NCI-H2107 (cell line): Measurements from ENCODE around the gene THUMPD1.
"Not testable (repeated sequence)": the region's sequence is repeated elsewhere in the genome, so short reads cannot be mapped to it uniquely, and the experiment has no call there.

Experiments used
- DNase-seq: peaks from one replicate; lab custom pipeline; 2025; lab: John Stamatoyannopoulos, UW

Gene THUMPD1

DNA sequence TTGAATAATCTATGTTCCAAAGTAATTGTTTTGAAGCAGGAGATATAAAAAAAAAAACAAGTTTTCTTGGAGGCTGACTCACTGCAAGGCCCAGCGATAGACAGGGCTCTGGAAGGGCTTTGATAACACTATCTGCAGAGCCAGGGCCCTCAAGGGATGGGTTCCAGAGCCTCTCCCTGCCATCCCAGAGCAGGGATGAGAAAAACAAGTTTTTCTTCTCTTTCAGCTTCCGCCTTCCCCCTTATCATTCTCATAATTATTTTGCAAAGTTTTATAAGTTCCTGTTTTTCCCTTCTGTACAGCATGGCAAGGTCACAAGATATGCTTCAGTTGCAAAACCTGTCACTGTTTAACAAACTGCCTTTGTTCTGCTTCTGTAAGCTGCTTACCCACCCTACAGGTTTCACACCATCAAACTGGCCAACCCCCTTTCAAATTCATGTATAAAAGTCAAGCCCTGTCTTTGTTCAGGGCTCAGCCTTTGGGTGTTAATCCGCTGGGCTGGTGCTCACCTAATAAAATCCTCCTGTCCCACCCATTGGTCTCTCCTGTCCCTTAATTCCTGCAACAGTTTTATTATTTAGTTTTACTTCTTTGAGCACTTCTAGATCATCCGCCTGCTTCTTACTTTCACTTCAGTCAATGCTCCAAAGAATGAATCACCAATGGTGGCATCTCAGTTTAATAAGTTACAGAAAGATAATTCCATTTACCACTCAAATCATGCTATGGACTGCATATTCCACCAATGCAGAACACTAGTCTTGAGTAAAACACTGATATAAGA, 5.6 kb upstream of the THUMPD1 start:
- DNase-seq: no peak

DNA sequence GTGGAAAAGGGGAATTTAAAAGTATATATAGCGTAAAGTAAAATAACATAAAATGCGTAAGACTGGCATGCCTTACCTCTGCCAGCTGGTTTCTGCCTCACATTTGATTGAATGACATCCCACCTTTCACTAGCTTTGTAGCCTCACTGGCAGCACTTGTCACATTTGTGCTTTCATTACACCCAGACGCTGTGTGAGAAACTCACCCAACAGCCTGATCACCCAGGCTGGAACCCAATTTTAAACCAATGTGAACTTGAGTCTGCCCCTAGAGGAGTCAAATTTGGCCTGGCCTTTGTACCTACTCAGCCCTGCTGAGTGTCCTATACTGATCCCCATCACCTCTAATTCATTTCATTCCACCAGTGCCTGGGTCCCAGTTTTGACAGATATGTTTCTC, 4.8 kb upstream of the THUMPD1 start:
- no peak for DNase-seq

DNA sequence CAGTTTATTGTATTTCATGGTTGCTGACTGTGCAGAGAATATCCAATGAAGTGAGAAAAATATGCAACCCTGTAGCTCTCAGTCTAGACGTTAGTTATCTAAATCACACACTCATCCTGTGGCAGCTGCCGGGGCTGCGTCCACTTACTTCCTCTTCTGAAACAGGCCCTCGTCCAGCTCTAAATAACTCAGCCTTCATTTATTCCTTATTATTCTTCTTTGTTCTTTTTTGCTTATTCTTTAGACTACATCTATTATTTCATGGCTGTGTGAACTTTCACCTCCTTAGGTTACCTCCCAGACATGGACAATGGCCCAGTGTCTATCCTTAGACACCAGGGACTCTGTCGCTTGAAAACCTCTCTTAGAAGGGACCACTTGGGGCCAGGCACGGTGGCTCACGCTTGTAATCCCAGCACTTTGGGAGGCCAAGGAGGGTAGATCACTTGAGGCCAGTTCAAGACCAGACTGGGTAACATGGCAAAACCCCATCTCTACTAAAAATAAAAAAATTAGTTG, 3.4 kb upstream of the THUMPD1 start:
- no peak for DNase-seq

DNA sequence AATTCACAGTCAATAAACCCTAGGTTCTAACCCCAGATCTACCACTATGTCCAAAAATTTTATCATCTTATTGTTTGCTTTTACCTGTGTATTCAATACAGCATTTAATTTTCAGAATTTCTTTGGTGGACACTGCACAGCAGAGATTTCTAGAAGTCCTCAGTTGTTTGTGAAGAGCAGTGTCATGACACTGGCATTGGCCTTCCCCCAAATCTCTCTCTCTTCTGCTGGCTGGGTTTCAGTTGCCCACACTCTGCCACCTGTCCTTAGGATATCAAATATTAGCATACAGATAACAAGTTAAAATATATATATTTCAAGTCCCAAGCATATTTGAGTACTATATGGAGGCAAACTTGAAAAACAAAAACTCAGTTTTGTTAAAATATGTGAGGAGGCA, 2.0 kb upstream of the THUMPD1 start:
- DNase-seq: no peak

DNA sequence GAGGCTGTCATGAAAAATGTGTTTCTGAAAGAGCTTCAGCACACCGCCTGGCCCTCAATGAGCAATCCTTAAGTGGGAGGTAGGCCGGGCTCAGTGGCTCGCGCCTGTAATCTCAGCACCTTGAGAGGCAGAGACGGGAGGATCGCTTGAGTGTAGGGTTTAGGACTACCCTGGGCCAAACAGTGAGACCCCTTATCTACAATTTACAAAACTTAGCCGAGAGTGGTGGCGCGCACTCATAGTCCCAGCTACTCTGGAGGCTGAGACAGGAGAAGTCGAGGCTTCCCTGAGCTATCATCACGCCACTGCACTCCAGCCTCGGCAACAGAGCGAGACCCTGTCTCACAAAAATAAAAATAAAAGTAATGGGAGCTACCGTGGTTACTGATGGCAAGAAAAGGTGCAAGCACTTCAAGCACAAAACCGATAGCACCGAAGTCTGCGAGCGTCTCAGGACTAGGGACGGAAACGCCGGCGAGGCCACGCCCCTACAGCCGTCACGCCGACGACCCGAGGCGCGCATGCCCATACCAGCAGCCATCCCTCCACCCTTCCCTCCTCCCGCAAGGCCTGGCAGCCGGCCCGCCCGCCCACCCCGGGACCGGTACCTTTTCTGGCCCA, 607 bp downstream of the THUMPD1 start:
- DNase-seq: peak; percentile 55

DNA sequence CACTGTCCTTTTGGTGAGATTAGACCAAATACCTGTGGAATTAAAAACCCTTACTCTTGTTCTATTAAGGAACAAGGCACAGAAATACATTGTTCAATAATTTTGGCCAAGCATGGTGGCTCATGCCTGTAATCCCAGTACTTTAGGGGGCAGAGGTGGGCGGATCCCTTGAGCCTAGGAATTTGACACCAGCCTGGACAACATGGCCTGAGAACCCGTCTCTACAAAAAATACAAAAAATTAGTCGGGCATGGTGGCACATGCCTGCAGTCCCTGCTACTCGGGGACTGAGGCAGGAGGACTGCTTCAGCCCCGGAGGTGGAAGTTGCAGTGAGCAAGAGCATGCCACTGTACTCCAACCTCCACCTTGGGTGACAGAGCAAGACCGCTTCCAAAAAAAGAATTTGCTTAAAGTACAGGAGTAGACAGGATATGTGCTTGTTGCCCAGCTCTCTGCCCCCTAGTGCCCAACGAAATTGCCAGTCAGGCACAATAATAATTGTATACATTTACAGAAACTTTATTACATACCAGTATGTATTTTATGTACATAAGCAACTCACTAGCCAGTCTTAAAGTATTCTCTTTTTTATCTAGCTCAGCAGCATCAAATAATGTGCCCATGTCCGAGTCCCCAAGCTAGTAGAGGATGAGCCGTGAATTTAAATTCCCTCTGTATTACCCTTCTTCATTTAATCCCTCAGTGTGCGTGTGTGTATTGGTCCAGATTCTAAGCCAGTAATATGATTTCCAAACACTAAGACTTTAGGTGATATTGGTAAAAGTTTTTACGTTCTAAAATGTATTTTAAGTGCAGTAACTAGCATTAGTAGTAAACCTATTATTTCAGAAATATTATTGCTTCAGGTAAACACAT, 1.4 kb downstream of the THUMPD1 start:
- no peak for DNase-seq

DNA sequence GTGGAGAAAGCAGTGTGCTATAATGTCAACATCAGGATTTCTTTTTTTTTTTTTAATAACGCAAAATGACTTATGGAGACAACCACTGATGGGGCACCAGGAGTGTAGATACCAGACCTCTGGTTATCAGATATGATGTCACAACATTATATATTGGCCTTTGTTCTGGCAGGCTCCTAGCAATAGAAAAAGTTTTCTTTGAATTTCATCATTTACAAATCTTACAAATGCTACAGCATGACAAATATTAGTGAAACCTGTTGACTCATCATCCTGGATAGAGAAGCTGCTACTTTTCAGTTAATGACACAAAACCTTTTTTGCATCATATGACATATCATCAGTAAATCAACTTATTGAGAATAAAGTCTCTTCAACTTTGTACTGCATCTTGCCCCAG, 6.1 kb downstream of the THUMPD1 start:
- DNase-seq: no peak

DNA sequence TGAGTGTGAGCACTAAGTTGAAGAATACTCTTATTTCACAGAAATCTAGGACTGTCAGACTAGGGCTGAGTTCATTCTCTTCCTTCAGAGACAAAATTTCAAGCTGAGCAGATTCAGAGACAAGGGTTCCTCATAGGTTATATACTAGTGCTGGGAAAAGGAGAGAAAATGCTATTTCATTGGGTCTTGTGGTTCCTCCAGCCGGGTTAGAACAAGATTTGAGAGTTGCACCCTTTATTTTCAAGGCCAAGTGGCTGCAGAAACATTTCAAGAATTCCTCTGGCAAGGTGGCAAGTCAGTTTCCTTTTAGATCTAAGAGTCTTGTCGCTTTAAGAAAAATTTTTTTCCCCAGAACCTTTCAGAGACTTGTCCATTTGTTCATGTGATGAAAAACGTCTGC, 6.8 kb downstream of the THUMPD1 start:
- no peak for DNase-seq

DNA sequence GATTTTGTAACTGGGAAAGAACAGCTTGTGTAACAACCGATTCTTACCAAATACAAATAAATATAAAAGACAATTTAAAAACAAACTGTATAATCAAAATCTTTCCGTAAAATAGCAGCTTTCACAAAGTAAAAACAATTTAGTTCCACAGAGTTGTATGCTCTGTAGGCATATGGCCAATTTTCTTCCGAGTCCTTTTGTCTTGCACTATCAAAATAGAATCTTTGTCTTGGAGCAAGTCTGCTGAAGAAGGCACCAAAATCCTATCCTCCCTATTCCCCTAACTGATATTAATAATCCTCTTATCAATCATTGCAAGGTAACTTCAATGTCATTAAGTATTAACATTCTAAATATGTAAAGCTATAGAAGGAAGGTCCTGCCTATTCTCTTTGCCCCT, 7.6 kb downstream of the THUMPD1 start:
- no peak for DNase-seq

DNA sequence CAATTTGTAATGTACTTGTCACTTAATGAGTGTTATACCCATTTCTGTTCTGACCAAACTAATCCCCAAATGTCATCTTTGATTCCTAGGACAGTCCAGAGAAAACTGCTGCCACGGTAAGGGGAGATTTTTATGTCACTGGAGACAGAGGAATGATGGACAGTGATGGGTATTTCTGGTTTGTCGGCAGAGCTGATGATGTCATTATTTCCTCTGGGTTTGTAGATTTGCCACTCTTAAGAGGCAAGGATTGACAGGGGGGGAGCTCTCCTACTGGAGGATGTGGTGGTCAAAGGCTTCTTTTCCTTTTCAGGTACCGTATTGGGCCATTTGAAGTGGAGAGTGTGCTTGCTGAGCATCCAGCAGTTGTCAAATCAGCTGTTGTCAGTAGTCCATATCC, 12.5 kb downstream of the THUMPD1 start:
- no peak for DNase-seq

DNA sequence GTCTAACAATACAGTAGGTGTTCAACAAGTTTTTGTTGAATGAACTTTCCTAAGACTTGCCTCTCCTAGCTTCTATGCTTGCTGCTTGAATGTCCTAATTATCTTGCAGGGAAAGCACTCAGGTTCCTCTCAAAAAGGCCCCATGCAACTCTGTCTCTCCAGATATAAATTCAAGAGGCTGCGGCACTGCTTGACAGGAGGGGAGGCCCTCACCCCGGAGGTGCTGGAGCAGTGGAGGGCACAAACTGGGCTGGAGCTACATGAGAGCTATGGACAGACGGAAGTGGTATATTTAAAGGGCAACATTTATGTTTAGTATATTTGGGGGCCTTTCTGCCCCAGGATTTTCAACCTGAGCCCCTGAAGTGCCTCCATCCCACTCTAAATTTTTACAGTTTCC, 14.4 kb downstream of the THUMPD1 start:
- no peak for DNase-seq

DNA sequence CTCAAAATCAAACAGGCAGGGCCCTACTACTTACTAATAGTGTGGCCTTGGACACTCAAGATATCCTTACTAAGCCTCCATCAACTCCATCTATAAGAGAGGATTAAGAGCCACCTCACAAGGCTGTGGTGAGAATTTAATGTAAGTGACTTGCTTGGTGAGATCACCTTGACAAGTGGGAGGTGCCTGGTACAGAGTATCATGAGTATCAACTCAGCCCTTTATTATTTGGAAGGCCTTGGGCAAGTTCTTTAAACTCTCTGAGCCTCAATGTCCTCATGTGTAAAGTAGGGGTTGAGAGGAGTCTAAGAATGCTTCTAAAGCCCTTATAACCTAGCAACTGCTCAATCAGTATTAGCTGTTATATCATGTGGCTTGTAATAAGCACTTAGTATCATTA, 15.0 kb downstream of the THUMPD1 start:
- DNase-seq: no peak

DNA sequence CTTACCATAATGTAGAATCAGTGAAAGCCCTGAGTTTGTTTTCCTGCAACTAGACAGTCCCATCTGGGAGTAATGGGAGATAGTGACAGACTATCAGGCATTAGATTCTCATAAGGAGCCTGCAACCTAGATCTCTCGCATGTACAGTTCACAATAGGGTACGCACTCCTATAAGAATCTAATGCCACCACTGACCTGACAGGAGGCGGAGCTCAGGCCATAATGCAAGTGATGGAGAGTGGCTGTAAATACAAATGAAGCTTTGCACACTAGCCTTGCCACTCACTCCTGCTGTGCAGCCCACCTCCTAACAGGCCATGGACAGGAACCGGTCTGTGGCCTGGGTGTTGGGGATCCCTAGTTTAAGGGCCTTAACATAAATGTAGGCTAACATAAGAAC, 21.4 kb downstream of the THUMPD1 start:
- DNase-seq: no peak

DNA sequence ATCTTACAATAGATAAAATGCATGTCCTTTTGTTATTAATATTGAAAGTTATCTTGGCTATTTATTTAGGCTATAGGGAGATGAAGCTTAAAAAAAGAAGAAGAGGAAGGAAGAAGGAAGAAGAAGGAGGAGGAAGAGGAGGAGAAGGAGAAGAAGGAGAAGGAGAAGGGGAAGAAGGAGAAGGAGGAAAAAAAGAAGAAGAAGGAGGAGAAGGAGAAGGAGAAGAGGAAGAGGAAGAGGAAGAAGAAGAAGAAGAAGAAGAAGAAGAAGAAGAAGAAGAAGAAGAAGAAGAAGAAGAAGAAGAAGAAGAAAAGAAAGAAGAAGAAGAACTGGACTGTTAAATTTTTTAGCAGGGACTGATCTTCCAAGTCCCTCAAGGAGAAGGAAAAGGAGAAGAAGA, 23.9 kb downstream of the THUMPD1 start:
- DNase-seq: not testable (repeated sequence)

DNA sequence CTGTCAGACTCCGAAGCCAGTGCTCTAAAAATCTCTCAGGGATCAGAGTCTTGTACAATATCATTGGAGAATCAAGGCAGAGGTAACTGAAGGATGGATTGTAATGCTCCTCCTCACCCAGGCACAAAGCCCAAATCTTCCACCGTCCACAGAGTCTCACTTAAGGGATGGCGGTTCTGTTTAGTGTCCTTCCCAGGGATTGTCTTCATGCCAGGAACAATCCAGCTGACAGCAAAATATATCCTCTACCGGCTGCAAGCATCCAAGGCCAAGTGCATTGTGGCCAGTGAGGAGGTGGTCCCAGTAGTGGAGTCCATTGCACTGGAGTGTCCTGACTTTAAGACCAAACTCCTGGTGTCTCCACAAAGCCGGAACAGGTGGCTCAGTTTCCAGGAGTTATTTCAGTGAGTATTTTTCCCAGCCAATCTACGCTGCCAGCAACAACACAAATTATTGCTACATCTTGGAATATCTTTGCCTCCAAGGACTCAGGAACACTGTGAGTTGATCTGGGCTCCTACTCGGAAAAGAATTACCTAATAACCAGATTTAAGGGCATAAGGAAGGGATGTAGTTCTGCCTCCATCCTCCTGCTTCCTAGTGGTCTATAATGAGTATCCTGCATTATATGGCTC, 30.2 kb downstream of the THUMPD1 start:
- no peak for DNase-seq

DNA sequence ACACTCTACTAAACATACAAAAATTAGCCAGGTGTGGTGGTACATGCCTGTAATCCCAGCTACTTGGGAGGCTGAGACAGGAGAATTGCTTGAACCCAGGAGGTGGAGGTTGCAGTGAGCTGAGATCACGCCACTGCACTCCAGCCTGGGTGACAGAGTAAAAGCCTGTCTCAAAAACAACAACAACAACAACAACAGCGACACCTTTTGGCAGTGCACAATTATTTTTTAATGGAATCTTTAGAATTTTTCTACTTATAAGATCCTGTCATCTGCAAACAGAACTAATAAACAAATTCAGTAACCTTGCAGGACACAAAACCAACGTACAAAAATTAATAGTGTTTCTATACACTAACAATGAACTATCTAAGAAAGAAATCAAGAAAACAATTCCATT, 33.5 kb downstream of the THUMPD1 start:
- not testable (repeated sequence) for DNase-seq

DNA sequence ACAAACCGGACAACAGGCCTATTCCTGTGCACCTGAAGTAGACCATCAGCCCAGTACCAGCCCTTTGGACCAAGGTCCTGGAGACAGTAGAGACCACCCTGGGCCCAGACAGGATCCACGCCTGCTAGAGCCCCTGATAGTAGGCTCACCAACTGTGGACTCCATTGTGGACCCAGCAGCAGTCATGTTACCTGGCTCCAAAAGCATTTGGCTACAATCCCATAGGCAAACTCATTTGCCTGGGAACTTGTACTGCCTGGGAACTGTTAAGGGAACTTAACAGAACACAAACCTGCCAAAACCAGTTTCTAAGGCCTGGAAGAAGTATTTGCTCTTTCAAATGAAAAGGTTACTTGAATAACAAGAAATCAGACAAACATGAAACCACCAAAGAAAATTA, 34.2 kb downstream of the THUMPD1 start:
- DNase-seq: no peak

DNA sequence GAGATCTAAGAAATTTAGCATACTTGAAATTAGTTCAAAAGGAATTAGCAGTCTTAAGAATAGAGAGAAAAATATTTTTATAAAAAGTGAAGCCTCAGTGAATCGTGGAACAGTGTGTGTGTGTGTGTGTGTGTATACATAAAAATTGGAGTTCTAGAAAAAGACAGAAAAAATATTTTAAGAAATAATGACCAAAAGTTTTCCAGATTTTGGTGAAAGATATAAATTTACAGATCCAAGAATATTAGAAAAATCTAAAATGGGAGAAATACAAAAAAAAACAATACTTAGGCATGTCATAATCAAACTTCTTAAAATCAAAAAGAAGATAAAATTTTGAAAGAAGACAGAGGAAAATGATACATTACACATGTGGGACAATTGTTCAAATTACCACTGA, 35.6 kb downstream of the THUMPD1 start:
- DNase-seq: not testable (repeated sequence)

DNA sequence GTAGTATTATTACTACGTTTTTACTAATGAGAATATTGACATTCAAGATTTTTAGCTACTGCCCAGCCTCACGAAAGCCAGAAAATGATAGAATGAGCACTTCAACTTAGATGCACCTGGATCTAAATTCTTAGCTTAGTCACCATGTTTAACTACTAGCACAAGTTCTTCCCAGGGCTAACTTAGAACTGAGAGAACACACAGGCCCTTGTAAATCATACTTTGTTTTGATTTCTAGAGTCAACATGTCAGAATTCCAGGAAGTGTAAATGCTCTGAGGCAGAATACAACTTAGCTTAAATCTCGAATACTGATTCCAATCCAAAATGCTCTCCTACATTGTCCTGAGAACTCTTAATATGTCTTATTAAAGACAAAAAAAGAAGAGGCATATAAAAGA, 37.3 kb downstream of the THUMPD1 start:
- DNase-seq: no peak

DNA sequence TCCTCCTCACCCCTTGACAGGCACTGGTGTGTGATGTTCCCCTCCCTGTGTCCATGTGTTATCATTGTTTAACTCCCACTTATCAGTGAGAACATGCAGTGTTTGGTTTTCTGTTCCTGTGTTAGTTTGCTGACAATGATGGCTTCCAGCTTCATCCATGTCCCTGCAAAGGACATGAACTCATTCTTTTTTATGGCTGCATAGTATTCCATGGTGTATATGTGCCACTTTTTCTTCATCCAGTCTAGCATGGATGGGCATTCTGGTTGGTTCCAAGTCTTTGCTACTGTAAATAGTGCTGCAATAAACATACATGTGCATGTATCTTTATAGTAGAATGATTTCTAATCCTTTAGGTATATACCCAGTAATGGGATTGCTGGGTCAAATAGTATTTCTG, 39.9 kb downstream of the THUMPD1 start:
- DNase-seq: not testable (repeated sequence)

DNA sequence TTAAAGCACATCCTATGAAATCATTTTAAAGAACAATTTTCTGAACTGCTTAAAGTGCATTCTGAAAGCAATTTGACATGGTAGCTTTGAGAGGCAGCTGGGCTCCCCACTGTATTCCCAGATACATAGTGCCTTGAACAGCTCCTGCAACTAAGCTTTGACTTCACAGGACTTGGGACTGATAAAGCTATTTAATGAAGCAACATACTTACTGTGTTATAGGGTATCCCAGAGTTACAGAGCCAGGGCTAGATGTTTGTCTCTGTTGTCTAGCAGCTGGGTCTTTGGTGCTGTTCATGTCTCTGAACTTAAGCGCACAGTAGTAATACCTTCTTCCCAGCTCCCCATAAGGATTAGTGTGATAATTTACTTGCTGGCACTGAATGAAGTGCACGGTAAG, 45.0 kb downstream of the THUMPD1 start:
- DNase-seq: no peak

DNA sequence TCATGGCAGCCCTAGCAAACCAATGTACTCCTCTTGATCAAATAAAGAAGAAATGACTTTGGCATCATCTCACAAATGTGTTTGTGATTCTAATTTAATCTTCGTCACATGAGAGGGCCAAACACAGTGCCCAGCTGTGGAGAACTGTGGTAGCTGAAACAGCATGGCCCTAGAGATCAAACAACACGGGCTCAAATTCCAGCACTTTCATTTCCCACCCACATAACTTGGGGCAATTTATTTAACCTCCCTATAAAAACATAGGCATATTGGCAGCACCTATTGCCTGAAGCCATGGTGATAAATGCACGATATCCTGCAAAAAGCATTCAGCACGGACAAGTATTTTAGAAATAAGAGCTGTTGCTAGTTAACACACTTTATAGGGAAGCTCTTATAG, 46.6 kb downstream of the THUMPD1 start:
- DNase-seq: no peak
